GM19372 (cell line): ENCODE data around the gene TSPAN11.

Source experiments
- ATAC-seq: cut with Tn5 transposase; IDR thresholded peaks from one replicate; pipeline ENCODE4 v1.9.1; 2021; ENCODE audit warnings: mild to moderate bottlenecking, low read depth, moderate library complexity; ENCODE audit not compliant: unreplicated experiment

The TSPAN11 gene

DNA sequence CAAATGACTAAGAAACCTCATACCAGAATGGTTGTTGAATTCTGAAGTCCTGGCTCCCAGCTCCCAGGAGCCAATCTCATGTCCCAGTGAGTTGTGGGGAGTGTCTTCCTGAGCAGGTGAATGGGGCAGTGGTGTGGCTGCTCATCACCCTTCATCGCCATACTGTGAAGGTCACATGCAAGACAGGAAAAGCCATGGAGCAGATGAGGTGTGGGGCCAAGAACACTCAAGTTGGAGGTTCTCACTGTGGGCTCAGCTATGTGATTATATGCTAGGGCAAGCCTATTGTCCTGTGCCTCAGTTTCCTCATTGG lies 16.6 kb upstream of the TSPAN11 start:
- ATAC-seq, result no peak

DNA sequence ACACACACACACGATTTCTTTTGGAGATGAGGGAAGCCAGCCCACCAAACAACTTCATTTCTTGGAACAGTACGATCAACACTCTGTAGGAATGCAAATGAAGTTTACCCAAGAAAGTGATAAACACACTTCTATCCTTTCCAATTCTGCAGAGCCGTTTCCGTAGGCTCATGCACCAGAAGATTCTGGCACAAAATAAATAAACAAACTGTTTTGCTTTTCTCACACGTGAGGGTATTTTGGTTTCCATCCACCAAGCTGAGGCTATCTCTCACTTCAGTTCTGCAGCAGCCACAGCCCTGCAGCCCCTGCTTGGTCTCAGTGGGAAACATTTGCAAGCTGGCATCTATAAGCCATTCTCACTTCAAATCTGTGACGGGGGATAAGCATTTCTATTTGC lies 15.3 kb upstream of the TSPAN11 start:
- ATAC-seq, result no peak

DNA sequence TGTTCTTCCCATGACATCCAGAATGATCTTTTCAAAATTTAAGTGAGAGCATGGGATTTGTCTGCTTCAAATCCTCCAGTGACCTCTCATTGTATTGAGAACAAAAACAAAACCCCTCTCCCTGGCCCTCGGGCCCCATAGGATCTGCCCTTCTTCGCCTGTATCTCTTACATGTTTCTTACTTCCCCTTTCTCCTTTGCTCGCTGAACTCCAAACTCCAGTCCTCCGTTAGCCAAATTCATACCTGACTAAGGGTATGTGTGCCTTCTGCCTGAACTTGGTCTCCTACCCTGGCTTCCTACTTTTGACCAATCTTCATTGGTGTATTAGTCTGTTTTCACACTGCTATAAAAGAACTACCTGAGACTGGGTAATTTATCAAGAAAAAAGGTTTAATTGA lies 13.2 kb upstream of the TSPAN11 start:
- no peak for ATAC-seq

DNA sequence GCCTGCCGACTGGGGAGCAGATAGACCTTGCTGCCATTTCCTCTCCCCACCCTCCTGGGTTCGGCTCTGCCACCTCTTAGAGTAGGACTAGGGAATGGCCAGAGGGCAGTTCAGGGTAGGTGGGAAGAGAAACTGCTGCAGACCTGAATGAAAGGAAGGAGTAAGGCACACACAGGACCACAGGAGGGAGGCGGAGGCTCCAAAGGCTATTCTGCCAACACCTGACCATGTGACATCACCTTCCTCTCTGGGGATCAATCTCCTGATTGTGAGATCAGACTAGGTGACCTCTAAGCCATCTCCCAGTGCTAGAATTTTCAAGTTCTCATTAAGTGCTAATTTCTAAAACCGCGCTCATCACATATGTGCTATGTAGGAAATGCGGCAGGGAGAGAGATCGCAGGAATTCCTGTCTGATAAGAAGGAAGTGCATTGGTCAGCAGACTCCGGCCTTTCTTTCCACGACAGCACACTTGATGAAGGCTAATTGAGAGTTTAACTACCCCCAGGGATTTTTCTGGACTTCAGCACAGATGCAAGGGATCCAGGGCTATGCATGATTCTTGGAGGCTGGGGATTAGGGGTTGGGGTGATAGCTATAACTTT lies 11.5 kb upstream of the TSPAN11 start:
- ATAC-seq, result no peak

DNA sequence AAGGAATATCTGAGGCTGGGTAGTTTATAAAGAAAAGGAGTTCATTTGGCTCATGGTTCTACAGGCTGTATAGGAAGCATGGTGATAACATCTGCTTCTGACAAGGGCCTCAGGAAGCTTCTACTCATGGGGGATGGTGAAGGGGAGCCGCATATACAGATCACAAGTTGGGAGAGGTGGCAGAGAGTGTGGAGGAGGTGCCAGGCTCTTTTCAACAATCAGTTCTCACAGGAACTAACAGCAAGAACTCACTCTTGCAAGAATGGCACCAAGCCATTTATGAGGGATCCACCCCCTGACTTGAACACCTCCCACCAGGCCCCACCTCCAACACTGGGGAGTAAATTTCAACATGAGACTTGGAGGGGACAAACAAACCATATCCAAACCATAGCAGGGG lies 3.5 kb upstream of the TSPAN11 start:
- no peak for ATAC-seq

DNA sequence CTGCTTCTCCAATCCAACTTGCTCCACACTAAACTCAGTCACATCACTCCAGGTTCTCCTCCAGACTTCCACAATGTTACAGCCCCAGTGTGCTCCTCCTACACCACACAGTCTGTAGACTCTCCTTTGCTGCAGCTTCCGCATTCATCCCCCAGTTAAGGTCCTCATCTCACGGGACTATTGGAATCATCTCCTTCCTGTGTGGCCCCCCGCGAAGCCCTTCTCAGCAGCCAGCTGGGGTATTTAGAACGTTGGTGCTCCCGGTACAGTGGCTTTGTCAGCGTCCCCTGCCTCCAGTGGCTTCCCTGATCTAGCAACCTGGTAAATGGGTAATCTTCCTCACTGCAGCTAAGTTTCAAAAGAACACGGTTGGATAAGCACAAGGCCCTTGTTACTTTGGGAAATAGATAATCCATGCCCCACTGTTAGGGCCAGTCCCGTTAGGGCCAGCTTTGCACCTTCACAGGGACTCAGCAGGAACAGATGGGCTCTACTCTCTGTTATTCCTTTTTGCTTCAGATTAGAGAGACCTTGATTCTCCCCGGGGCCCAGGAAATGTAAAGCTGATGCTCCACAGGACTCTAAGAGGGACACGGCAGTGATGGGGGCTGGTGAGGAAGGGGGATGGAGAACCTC lies 823 bp upstream of the TSPAN11 start:
- ATAC-seq, result no peak

DNA sequence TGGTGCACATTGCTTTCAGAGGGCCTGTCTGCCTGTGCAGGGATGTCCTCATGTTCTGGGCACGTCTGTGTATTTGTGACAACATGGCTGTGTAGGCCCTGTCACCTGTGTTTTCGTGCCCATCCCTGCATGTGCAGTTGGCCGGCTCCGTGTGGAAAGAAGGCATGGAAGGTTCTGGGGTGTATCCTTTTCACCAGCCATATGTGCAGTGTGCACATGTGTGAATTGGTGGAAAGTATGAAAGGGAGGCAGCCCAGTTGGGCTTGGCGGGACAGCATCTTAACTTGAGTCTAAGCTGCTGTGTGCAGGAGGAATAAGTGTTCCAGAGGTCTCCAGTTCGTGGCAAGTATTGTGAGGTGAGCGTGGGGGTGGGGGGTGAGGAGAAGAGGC lies 669 bp downstream of the TSPAN11 start:
- ATAC-seq, result no peak

DNA sequence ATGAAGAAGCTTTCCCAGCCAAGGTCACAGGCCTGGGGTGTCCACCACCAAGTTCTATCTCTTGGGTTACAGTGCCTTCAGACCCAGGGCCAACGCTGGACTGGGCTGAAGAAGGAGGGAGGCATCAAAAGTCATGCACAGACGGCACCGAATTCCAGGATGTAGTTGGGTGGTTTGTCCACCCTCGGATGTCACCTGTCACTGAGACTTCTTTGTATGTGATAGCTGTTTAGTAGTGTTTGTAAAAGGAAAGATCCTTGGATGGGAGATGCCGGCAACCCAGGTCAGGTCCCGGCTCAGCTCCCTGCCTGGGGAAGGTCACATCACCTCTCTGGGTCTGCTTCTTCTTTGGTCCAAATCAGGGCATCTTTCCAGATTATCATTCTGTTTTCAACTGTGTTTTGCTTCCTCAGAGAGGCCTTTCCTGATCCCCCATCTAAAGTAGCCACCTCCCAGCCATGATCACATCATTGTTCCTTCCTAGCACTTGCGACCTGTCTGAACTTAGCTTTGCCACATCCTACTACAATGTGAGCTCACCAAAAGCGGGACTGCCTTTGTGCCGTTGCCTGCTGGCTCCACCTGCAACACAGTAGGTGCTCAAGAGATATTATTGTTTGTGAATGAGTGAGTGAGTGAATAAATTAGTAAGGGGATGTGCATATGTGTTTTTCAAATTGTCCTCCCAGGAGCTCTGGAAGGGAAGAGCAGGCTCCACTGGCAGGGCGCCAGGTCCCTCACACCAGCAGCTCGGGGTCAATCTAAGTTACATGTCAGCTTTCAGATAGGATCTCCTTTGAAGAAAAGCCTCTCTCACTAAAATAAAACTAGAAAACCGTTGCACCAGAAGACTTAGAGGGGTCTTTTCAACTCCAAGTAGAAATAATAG lies 2.1 kb downstream of the TSPAN11 start:
- ATAC-seq, result no peak

DNA sequence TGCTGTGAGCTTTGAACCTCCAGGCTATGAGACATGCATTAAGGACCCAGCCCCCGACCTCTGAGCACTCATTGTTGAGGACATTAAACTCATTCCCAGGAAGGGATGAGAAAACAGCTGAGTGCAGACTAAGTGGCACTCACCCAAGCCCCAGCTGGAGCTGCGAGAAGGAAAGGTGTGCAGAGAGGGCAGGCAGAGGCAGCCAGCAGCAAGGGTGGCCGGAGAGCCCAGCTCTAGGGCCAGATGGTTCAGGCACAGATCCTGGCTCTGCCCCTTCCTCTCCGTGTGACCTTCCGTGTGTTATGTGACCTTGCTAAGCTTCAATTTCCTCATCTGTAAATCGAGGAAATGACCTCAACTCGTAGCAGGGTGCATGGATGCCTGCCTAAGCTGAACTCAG lies 3.7 kb downstream of the TSPAN11 start:
- ATAC-seq, result no peak

DNA sequence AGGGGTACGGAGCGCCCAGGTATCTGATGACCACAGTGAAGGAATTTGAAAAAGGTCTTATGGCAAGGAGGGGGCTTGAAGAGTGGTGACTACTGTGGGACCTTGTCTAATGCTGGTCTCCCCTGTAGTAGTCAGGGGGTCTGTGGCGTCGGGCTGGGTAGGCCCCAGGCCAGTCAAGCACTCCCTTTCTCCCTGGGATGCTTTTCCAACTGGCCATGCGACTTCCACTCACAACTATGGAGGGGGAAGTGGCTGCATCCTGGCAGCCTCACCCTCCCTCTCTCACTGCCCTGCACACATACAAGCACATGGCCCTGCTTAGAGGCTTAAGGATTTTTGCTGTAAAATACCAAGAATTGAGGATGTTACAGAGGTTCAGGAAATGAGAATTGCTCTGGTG lies 4.1 kb downstream of the TSPAN11 start:
- ATAC-seq, result no peak

DNA sequence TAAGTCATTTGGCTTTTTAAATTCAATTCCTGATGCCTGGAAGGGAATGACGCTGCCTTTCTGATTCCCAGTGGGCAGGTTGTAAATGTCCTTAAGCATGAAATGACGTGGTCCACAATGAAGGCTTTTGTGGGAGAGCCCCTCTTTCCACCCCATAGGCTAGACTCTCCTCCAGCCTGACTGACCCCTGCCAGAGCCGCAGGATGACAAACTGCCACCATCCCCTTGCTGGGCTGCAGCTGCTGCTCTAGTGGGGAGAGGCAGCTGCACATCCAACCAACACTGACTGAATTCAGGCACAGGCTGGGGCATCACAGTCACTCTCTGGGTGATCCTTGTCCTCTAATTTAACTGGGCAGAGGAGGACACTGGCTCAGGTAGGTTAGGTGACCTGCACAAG lies 6.3 kb downstream of the TSPAN11 start:
- ATAC-seq, result no peak

DNA sequence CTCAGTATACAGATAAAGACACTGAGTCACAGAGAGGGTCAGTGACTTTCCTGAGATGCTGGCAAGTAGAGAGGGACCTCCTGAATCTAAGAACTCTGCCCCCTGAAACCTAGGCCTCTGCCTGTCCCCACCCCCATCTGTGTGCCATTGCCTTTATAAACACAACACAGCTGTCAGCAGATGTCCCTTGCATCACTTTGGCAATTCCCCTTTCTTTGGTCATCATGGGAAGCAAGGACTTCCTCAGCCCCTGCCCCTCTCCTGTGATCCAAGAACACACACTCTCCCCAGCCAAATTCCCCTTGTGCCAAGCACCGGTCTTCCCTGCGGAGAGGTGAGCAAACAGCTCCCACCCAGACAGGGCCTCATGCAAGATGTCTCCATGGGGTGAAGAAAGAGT lies 8.3 kb downstream of the TSPAN11 start:
- ATAC-seq, result no peak

DNA sequence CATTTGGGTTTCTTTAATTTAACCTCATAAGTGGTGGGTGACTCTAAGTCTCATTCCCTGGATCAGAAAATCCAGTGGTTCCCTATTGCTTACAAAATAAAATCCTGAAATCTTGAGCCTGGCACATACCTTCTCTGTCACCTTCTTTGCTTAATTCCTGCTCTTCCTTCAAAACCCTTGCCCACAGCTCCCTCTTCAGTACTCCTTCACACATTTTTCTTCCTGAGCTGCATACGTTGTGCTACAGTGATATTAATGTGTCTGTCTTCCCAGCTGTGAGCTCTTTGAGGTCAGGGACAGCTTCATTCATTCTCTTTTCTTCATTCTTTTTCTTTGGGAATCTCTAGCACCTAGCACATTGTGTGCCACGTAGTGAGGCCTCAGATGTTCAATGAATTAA lies 9.5 kb downstream of the TSPAN11 start:
- ATAC-seq, result no peak

DNA sequence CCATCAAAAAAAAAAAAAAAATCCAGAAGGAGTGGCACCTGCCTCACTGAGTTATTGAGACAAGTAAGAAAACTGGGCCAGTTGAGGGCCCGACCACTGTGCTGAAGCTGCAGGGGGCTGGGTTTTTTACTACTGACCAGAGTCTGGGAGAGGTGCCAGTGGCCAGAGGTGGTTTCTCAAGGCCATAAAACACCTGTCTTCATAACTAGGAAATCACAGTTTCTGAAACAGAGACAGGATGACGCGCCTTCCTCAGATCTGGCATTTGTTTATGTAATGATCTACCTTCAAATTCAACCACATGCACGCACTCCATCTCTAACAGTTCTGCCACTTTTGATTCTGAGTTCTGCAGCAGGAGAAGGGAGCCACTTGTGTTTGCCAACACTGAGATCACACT lies 12.7 kb downstream of the TSPAN11 start:
- no peak for ATAC-seq

DNA sequence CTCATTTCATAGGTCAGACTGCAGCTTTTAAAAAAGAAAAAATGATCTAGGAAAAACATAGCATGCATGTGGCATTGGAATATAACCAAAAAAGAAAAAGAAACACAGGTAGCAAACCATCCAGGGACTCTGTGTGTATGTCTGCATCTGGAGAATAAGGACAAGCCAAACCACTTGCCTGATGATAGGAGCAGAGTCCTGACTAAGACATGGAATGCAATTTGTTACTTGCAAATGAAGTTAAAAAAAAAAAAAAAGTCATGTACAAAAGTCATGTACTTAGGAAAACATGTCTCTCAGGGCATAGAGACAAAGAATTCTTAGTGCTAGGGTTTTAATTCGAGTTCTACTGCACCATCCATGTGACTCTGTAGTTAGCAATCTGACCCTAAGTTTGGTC lies 15.9 kb downstream of the TSPAN11 start:
- ATAC-seq, result no peak

DNA sequence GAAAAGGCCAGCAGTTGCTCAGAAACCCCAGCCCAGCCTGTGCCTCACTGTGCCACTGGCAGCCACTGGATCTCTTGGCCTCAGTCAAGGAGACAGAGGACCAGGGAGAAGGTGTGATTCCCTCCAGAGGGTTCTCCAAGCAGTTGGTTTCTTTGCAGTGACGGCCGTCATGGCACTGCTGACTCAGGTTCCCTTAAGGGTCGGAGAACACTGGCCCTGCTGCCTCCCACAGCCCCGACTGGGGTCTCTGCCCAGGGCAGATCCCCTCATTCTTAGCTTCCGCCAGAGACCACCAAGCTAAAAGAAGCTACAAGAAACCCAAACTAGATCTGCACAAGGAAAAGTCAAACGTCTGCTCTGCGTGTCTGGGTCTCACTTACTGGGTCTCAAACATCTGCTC lies 16.4 kb downstream of the TSPAN11 start:
- no peak for ATAC-seq

DNA sequence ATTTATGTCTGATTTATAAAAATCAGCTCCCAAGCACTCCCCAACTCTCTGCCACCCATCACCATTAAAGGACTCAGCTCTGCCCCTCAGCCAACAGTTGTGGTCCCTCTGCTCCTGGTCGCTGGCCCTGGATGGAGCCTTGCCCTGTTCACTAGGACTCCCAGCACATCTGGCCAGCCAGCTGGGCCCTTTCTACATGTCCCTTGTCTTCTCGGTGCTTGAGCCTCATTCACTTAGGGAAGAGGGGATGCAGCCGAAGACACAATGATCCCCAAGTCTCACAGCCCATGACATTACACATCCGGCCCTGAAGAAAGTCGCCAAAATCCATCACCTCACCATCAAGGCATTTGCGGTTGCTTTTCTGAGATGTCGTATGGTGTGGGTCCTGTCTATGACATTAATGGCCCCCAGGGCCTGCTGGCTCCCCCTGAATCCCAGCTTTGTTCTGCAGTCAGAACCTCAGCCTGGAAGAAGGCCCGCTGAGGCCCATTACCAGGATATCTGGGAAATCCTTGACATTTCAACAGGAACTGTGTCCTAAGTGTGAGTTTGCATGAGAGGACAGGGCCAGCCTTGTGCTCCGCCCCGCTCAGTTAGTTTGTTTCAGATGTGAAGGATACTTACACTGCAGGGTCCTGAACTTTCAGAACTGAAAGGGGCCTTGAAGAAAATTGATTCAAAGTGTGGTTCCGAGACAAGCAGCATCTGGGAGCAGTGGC lies 19.1 kb downstream of the TSPAN11 start:
- no peak for ATAC-seq

DNA sequence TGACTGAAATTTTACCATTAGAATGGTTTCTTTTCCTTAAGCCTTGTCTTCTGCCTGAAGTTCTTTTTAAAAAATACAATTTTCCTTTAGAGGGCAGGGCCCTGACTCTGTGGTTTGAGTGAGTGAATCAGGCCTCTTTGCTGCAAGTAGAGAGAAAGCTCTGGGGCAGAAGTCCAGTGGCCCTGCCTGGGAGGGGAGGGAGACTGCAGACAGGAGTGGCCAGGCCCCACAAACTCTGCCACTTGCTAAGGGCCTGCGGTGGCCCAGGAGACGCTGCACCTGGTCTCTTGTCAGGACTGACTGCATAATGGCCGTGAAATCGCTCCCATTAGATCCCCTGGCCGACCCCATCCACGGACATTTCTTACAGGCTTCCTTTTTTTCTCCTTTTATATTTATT lies 25.5 kb downstream of the TSPAN11 start:
- ATAC-seq, result no peak

DNA sequence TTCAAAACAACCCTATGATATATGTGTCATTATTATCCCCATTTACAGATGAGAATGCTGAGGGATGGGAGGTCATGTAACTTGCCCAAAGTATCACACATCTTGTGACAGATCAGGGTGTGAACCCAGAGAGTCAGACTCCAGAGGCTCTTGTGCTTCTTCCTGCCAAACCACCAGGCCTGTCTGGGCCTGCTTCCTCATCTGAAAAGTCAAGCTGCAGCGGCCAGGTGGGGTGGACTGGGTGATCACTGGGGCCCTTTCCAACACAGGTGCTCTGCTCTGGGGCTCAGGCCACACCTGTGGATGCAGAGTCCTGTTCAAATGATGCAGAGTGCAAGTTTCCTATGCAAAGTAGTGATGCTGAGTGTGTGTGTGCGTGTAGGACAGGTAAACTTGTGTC lies 26.7 kb downstream of the TSPAN11 start:
- no peak for ATAC-seq

DNA sequence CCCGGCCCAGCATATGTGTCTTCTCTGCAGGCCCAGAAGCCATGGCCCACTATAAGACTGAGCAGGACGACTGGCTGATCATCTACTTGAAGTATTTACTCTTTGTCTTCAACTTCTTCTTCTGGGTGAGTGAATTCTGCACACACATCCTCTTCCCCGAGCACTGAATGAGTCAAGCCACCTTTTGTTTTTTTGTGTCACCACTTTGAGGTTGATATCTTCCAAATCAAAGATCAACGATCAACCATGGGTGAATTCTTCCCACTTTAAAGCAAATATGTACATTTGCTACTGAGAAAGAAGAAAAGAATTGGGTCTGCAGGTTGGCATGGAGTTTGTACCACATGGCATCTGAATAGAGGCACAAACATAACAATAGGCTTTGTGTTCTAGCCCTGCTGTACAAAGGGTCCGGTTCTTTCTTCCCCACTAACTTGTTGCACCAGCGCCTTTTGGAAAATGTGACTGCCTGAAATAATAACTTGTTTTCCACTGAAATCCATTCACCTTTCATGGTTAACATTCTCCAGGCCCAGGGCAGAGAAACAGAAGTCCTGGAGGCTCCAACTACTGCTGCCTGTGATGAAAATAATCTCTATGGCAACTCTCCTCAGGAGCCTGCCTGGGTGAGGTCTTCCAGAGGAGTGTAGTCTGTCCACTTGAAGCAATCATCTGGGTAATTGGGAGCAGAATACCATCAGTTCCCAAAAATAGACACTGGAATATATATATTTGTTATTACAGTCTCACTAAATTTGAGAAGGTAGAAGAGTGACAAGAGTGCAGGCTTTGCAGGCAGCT lies 27.6 kb downstream of the TSPAN11 start:
- ATAC-seq, result no peak

DNA sequence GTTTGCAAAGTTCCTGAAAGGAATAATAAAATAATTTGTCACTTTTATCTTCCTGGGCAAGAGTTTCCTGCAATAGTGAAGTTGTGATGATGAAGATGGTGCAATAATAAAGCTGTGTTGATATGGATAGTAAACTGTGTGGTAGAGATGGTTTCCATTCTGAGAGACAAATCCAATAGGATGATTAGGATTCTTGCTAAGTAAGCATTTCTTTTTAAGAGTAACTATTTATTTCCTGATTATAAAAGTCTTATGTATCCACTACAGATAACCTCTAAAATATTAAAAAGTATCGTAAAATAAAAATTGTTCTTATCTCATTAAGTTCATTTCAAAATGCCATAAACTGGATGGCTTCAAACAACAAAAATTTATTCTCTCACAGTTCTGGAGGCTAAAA lies 28.7 kb downstream of the TSPAN11 start:
- no peak for ATAC-seq
